Vagina (tissue), 2 donors: ENCODE data around the gene GOLPH3L. TPM values are rescaled to one million over a fixed set of nuclear protein-coding genes. Genes with fewer than 3 reads are reported as not detected.
"Not testable (repeated sequence)": the region's sequence is repeated elsewhere in the genome, so short reads cannot be mapped to it uniquely, and the experiment has no call there.

ENCODE experiments used
- DNase-seq, 2 donors: peaks; one replicate each; pipeline ENCODE4 v3.0.0-alpha.2; 2017; ENCODE audit errors: extremely low spot score in 2 of 2
- H3K27ac ChIP-seq: fragments of 200-600 bp; sonication (generic); one replicate; pipeline ENCODE4 v1.5.1; 2019
- H3K27me3 ChIP-seq: fragments of 200-600 bp; sonication (generic); one replicate; pipeline ENCODE4 v1.5.1; 2019
- H3K36me3 ChIP-seq, 2 donors: fragments of 200-600 bp; sonication (generic); one replicate each; pipeline ENCODE4 v1.5.1; 2017 to 2019
- H3K4me1 ChIP-seq: fragments of 200-600 bp; sonication (generic); one replicate; pipeline ENCODE4 v1.5.1; 2019
- H3K4me3 ChIP-seq, 2 donors: fragments of 200-600 bp; sonication (generic); 1 replicate in 1 of 2; 2 replicates in 1 of 2; pipeline ENCODE4 v1.5.1; 2016 to 2019
- H3K9me3 ChIP-seq: fragments of 200-600 bp; sonication (generic); one replicate; pipeline ENCODE4 v1.5.1; 2019
- CTCF ChIP-seq, 3 experiments: fragments of 450-650 bp in 2 of 3; fragments of 200-600 bp in 1 of 3; sonication (generic) in 1 of 3; IDR thresholded peaks; one replicate each; pipeline ENCODE4 v1.5.1; 2017 to 2019; ENCODE audit warnings: antibody characterized with exemption in 3 of 3, mild to moderate bottlenecking in 2 of 3, moderate library complexity in 2 of 3
- POLR2A ChIP-seq, 2 donors: fragments of 450-650 bp; IDR thresholded peaks; one replicate each; pipeline ENCODE4 v1.6.1; 2017; ENCODE audit warnings: antibody characterized with exemption in 2 of 2, mild to moderate bottlenecking in 2 of 2, moderate library complexity in 2 of 2
- POLR2AphosphoS5 ChIP-seq, 2 donors: sonication (generic); formaldehyde crosslinking; IDR thresholded peaks; one replicate each; pipeline ENCODE4 v1.9.0; 2017; ENCODE audit warnings: antibody characterized with exemption in 2 of 2, mild to moderate bottlenecking in 2 of 2, low read depth in 1 of 2; ENCODE audit not compliant: insufficient read depth in 1 of 2
- intact Hi-C: fragments of 100-400 bp; cut with DNase I; formaldehyde crosslinking; loops from one replicate; pipeline ENCODE4 v1.15.1; 2023
- total RNA-seq: library from RNA; depleted of rRNA; stranded (reverse); fragments of >200 nt; gene quantifications from one replicate; pipeline ENCODE4 v1.2.3, GENCODE V29; 2016

The GOLPH3L gene
- total RNA-seq, 1 donor from 2014 or later: 21.9 TPM

GRCh38 chr1:150650193-150650592 is 46.8 kb downstream of the GOLPH3L start:
- H3K9me3 ChIP-seq: no peaks in the 10 kb centered on the region
- H3K36me3 ChIP-seq: peaks cover 5 to 39% of the 10 kb centered on the region in 2 donors
- TF ChIP-seq POLR2A (IDR thresholded peaks at IDR 0.05): no peak
- no peak for TF ChIP-seq CTCF (IDR thresholded peaks at IDR 0.05)
- TF ChIP-seq POLR2AphosphoS5 (IDR thresholded peaks at IDR 0.05; ENCODE audit: insufficient read depth in 1 of 2, low read depth in 1 of 2): no peak
- intact Hi-C loops: no loop called here
- no peaks in the 10 kb centered on the region for H3K4me1 ChIP-seq
- no peak for DNase-seq
- no peak overlapping the region for H3K4me3 ChIP-seq
- no peaks in the 10 kb centered on the region for H3K27me3 ChIP-seq
- H3K27ac ChIP-seq: no peak overlapping the region

GRCh38 chr1:150649441-150650075 is 47.4 kb downstream of the GOLPH3L start:
- Histone ChIP-seq H3K27ac (no peak overlapping the region), H3K4me1 (no peaks in the 10 kb centered on the region), H3K4me3 (no peak overlapping the region), H3K36me3 (peaks cover 5 to 43% of the 10 kb centered on the region in 2 donors), H3K27me3 (no peaks in the 10 kb centered on the region), H3K9me3 (no peaks in the 10 kb centered on the region)
- DNase-seq: no peak
- TF ChIP-seq POLR2A (IDR thresholded peaks at IDR 0.05) (no peak), POLR2AphosphoS5 (IDR thresholded peaks at IDR 0.05; ENCODE audit: insufficient read depth in 1 of 2, low read depth in 1 of 2) (no peak), CTCF (IDR thresholded peaks at IDR 0.05) (no peak)
- intact Hi-C loops: loop anchor here (10.0 kb wide), 1 partner anchor 895 kb away; the partner anchor contains the start of gene TUFT1

- Histone ChIP-seq H3K9me3 (no peaks in the 10 kb centered on the region), H3K27ac (no peak overlapping the region), H3K36me3 (peaks cover 0 to 17% of the 10 kb centered on the region in 2 donors), H3K4me1 (no peaks in the 10 kb centered on the region), H3K27me3 (no peaks in the 10 kb centered on the region), H3K4me3 (no peak overlapping the region)
- intact Hi-C loops: loop anchor here (10.0 kb wide), 1 partner anchor 903 kb away; the partner anchor contains the start of gene TUFT1
- TF ChIP-seq POLR2A (IDR thresholded peaks at IDR 0.05) (no peak), POLR2AphosphoS5 (IDR thresholded peaks at IDR 0.05; ENCODE audit: insufficient read depth in 1 of 2, low read depth in 1 of 2) (no peak), CTCF (IDR thresholded peaks at IDR 0.05) (no peak)
- DNase-seq: no peak
These were observed 54.7 kb downstream of the GOLPH3L start for GRCh38 chr1:150642296-150642695.

- intact Hi-C loops: loop anchor here (10.0 kb wide), 1 partner anchor 904 kb away; the partner anchor contains the start of gene TUFT1
- DNase-seq, H3K27ac ChIP-seq, H3K9me3 ChIP-seq, H3K4me3 ChIP-seq, H3K4me1 ChIP-seq, H3K27me3 ChIP-seq: not testable (repeated sequence)
- H3K36me3 ChIP-seq: peaks cover 0 to 12% of the 10 kb centered on the region in 2 donors
These were observed 55.7 kb downstream of the GOLPH3L start for GRCh38 chr1:150641126-150641815.

GRCh38 chr1:150638430-150638829 is 58.5 kb downstream of the GOLPH3L start:
- H3K27ac ChIP-seq, intact Hi-C loops, H3K4me3 ChIP-seq: not testable (repeated sequence)

GRCh38 chr1:150634839-150635622 is 61.9 kb downstream of the GOLPH3L start:
- DNase-seq, H3K36me3 ChIP-seq, H3K9me3 ChIP-seq, H3K27me3 ChIP-seq, H3K4me1 ChIP-seq, H3K27ac ChIP-seq, intact Hi-C loops, H3K4me3 ChIP-seq: not testable (repeated sequence)

More at GRCh38 chr1:150638430-150638829, 58.5 kb downstream of the GOLPH3L start:
- not testable (repeated sequence) for DNase-seq, H3K36me3 ChIP-seq, H3K9me3 ChIP-seq, H3K27me3 ChIP-seq, H3K4me1 ChIP-seq
